ENCODE results near the gene MYO10. TPM values are rescaled to one million over a fixed set of nuclear protein-coding genes. Genes with fewer than 3 reads are reported as not detected.
A peak's percentile ranks its signal among the peaks of the same experiment; 100 is the strongest.

MYO10 gene
- total and polyA plus RNA-seq, 3 experiments from 2014 or later, result 0.11 to 0.18 TPM; not detected in 1

GRCh38 chr5:16953729-16954128 lies 17.6 kb upstream of the MYO10 start:
- no peak for DNase-seq
- no peak overlapping the region for H3K4me3 ChIP-seq (ENCODE audit: low read length)
- no peaks in the 10 kb centered on the region for H3K36me3 ChIP-seq (ENCODE audit: insufficient read depth, low read length)
- no peak overlapping the region for H3K27ac ChIP-seq (ENCODE audit: low read depth, low read length)
- no peaks in the 10 kb centered on the region for H3K4me1 ChIP-seq (ENCODE audit: insufficient read depth, low read length)
- CTCF ChIA-PET, result no interaction called here
- H3K27ac Mint-ChIP-seq, result no peak overlapping the region
- H3K4me1 Mint-ChIP-seq, result no peaks in the 10 kb centered on the region
- no peaks in the 10 kb centered on the region for H3K27me3 ChIP-seq (ENCODE audit: insufficient read depth, low read length, poor library complexity, severe bottlenecking)
- peaks cover 4 to 13% (median 8%) of the 10 kb centered on the region in 5 donors for H3K9me3 Mint-ChIP-seq
- POLR2A ChIA-PET, result no interaction called here
- peaks cover 0 to 5% of the 10 kb centered on the region in 2 donors for H3K27me3 Mint-ChIP-seq
- H3K4me3 Mint-ChIP-seq, result no peak overlapping the region
- no peaks in the 10 kb centered on the region for H3K36me3 Mint-ChIP-seq
- no peaks in the 10 kb centered on the region for H3K9me3 ChIP-seq (ENCODE audit: low read length)

GRCh38 chr5:16952968-16953671 lies 17.0 kb upstream of the MYO10 start:
- Mint-ChIP-seq H3K4me3 (no peak overlapping the region), H3K27ac (no peak overlapping the region), H3K9me3 (peaks cover 6 to 17% (median 10%) of the 10 kb centered on the region in 5 donors), H3K4me1 (no peaks in the 10 kb centered on the region), H3K27me3 (peaks cover 0 to 5% of the 10 kb centered on the region in 2 donors), H3K36me3 (no peaks in the 10 kb centered on the region)
- Histone ChIP-seq H3K9me3 (ENCODE audit: low read length) (no peaks in the 10 kb centered on the region), H3K4me1 (ENCODE audit: insufficient read depth, low read length) (no peaks in the 10 kb centered on the region), H3K4me3 (ENCODE audit: low read length) (no peak overlapping the region), H3K36me3 (ENCODE audit: insufficient read depth, low read length) (no peaks in the 10 kb centered on the region), H3K27ac (ENCODE audit: low read depth, low read length) (no peak overlapping the region), H3K27me3 (ENCODE audit: insufficient read depth, low read length, poor library complexity, severe bottlenecking) (no peaks in the 10 kb centered on the region)
- no peak for DNase-seq
- ChIA-PET CTCF (no interaction called here), POLR2A (no interaction called here)

DNA sequence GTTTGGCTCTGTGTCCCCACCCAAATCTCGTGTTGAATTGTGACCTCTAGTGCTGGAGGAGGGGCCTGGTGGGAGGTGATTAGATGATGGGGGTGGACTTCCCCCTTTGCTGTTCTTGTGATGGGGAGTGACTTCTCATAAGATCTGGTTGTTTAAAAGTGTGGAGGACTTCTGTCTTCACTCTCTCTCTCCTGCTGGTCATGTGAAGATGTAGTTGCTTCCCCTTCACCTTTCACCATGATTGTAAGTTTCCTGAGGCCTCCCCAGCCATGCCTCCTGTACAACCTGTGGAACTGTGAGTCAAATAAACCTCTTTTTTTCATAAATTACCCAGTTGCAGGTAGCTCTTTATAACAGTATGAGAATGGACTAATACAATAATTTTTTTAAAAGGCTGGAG lies 10.6 kb upstream of the MYO10 start:
- Mint-ChIP-seq H3K4me3 (no peak overlapping the region), H3K9me3 (peaks cover 12 to 30% (median 24%) of the 10 kb centered on the region in 5 donors), H3K36me3 (no peaks in the 10 kb centered on the region), H3K27me3 (no peaks in the 10 kb centered on the region), H3K4me1 (no peaks in the 10 kb centered on the region), H3K27ac (no peak overlapping the region)
- Histone ChIP-seq H3K27ac (ENCODE audit: low read depth, low read length) (no peak overlapping the region), H3K27me3 (ENCODE audit: insufficient read depth, low read length, poor library complexity, severe bottlenecking) (no peaks in the 10 kb centered on the region), H3K4me1 (ENCODE audit: insufficient read depth, low read length) (no peaks in the 10 kb centered on the region), H3K9me3 (ENCODE audit: low read length) (no peaks in the 10 kb centered on the region), H3K4me3 (ENCODE audit: low read length) (no peak overlapping the region), H3K36me3 (ENCODE audit: insufficient read depth, low read length) (no peaks in the 10 kb centered on the region)
- ChIA-PET CTCF (no interaction called here), POLR2A (no interaction called here)
- no peak for DNase-seq

DNA sequence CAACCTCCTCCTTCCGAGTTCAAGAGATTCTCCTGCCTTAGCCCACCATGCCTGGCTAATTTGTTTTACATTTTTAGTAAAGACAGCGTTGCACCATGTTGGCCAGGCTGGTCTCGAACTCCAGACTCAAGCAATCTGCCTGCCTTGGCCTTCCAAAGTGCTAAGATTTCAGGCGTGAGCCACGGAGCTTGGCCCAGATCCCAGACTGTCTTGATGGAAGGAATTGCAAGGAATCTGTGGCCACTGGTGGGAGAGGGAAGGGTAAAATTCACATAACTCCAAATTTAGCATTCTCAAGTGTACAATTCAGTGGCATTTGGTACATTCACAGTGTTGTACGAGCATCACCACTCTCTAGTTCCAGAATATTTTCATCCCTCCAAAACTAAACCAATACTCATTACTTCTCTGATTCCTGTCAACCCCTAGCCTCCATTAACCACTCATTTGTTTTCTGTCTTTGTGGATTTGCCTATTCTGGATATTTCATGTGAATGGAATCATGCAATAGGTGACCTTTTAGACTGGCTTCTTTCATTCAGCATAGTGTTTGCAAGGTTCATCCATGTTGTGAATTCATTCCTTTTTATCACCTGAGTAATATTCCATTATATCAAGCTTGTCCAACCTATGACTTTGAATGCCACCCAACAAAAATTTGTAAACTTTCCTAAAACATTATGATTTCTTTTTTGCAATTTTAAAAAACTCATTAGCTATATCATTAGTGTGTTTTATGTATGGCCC lies 8.9 kb upstream of the MYO10 start:
- Histone ChIP-seq H3K4me3 (ENCODE audit: low read length) (no peak overlapping the region), H3K9me3 (ENCODE audit: low read length) (no peaks in the 10 kb centered on the region), H3K27ac (ENCODE audit: low read depth, low read length) (no peak overlapping the region), H3K36me3 (ENCODE audit: insufficient read depth, low read length) (no peaks in the 10 kb centered on the region), H3K4me1 (ENCODE audit: insufficient read depth, low read length) (no peaks in the 10 kb centered on the region), H3K27me3 (ENCODE audit: insufficient read depth, low read length, poor library complexity, severe bottlenecking) (no peaks in the 10 kb centered on the region)
- CTCF ChIA-PET, result no interaction called here
- H3K4me1 Mint-ChIP-seq, result no peaks in the 10 kb centered on the region
- H3K9me3 Mint-ChIP-seq, result peaks cover 12 to 30% (median 22%) of the 10 kb centered on the region in 5 donors
- no peak for DNase-seq
- H3K27me3 Mint-ChIP-seq, result peaks cover 0 to 5% of the 10 kb centered on the region in 2 donors
- POLR2A ChIA-PET, result no interaction called here
- H3K4me3 Mint-ChIP-seq, result no peak overlapping the region
- H3K27ac Mint-ChIP-seq, result no peak overlapping the region
- H3K36me3 Mint-ChIP-seq, result no peaks in the 10 kb centered on the region

GRCh38 chr5:16943846-16944678 lies 8.0 kb upstream of the MYO10 start:
- Mint-ChIP-seq H3K4me1 (no peaks in the 10 kb centered on the region), H3K9me3 (peaks cover 12 to 25% (median 18%) of the 10 kb centered on the region in 5 donors), H3K27me3 (peaks cover 0 to 9% of the 10 kb centered on the region in 2 donors), H3K4me3 (no peak overlapping the region), H3K27ac (peak overlapping the region in 1 of 8 donors; percentile 22), H3K36me3 (no peaks in the 10 kb centered on the region)
- no peak overlapping the region for H3K4me3 ChIP-seq (ENCODE audit: low read length)
- no peaks in the 10 kb centered on the region for H3K36me3 ChIP-seq (ENCODE audit: insufficient read depth, low read length)
- H3K27me3 ChIP-seq (ENCODE audit: insufficient read depth, low read length, poor library complexity, severe bottlenecking), result no peaks in the 10 kb centered on the region
- no peaks in the 10 kb centered on the region for H3K9me3 ChIP-seq (ENCODE audit: low read length)
- H3K4me1 ChIP-seq (ENCODE audit: insufficient read depth, low read length), result no peaks in the 10 kb centered on the region
- H3K27ac ChIP-seq (ENCODE audit: low read depth, low read length), result no peak overlapping the region
- POLR2A ChIA-PET, result no interaction called here
- CTCF ChIA-PET, result no interaction called here
- no peak for DNase-seq

GRCh38 chr5:16937503-16938161 lies 1.5 kb upstream of the MYO10 start:
- ChIA-PET CTCF (no interaction called here), POLR2A (no interaction called here)
- H3K36me3 Mint-ChIP-seq, result no peaks in the 10 kb centered on the region
- H3K4me3 ChIP-seq (ENCODE audit: low read length), result no peak overlapping the region
- no peak overlapping the region for H3K27ac ChIP-seq (ENCODE audit: low read depth, low read length)
- H3K9me3 Mint-ChIP-seq, result peaks cover 0 to 7% (median 5%) of the 10 kb centered on the region in 5 donors
- H3K27ac Mint-ChIP-seq, result peak overlapping the region in 1 of 8 donors; percentile 56
- DNase-seq, result no peak
- H3K4me1 ChIP-seq (ENCODE audit: insufficient read depth, low read length), result no peaks in the 10 kb centered on the region
- peak overlapping the region in 2 of 7 donors; percentile 25 to 68 for H3K4me3 Mint-ChIP-seq
- no peaks in the 10 kb centered on the region for H3K9me3 ChIP-seq (ENCODE audit: low read length)
- H3K36me3 ChIP-seq (ENCODE audit: insufficient read depth, low read length), result no peaks in the 10 kb centered on the region
- peaks cover 14 to 30% (median 17%) of the 10 kb centered on the region in 3 donors for H3K4me1 Mint-ChIP-seq
- H3K27me3 Mint-ChIP-seq, result peaks cover 40 to 63% of the 10 kb centered on the region in 2 donors
- H3K27me3 ChIP-seq (ENCODE audit: insufficient read depth, low read length, poor library complexity, severe bottlenecking), result peaks cover 8% of the 10 kb centered on the region

DNA sequence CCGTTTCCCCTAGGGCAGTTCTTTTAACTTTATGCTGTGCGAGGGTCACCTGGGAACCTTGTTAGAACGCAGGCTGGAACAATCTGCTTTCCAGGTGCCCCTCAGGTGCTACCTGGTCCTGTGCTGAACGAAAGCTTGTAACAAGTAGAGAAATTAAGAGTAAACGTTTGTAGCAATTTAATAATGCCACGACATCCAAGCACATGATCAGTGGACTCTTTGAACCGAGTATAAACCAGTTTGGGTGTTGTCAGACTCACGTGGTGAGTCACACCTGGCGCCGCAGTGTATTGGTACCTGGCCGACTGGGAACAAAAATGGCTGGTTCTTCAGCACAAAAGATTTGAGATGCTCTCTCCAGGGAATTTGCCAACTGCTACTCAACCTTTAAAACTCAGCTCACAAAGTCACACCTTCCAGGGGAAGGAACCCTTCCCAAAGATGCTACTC lies 926 bp upstream of the MYO10 start:
- Mint-ChIP-seq H3K27me3 (peaks cover 42 to 69% of the 10 kb centered on the region in 2 donors), H3K4me3 (peak overlapping the region in 3 of 7 donors; percentile 15 to 68 (median 52)), H3K36me3 (no peaks in the 10 kb centered on the region), H3K27ac (peak overlapping the region in 1 of 8 donors; percentile 56), H3K9me3 (peaks cover 0 to 10% (median 2%) of the 10 kb centered on the region in 5 donors), H3K4me1 (peaks cover 14 to 30% (median 17%) of the 10 kb centered on the region in 3 donors)
- no peaks in the 10 kb centered on the region for H3K36me3 ChIP-seq (ENCODE audit: insufficient read depth, low read length)
- ChIA-PET POLR2A (no interaction called here), CTCF (no interaction called here)
- H3K27ac ChIP-seq (ENCODE audit: low read depth, low read length), result no peak overlapping the region
- no peak for DNase-seq
- no peak overlapping the region for H3K4me3 ChIP-seq (ENCODE audit: low read length)
- no peaks in the 10 kb centered on the region for H3K4me1 ChIP-seq (ENCODE audit: insufficient read depth, low read length)
- no peaks in the 10 kb centered on the region for H3K9me3 ChIP-seq (ENCODE audit: low read length)
- H3K27me3 ChIP-seq (ENCODE audit: insufficient read depth, low read length, poor library complexity, severe bottlenecking), result peaks cover 8% of the 10 kb centered on the region
